PC-3 (cell line): ENCODE measurements around the gene OR5L1. TPM values are rescaled to one million over a fixed set of nuclear protein-coding genes. Genes with fewer than 3 reads are reported as not detected.

Experiments
- ATAC-seq: fragments of 200-7000 bp; cut with Tn5 transposase; 2 replicates; pipeline ENCODE4 v1.9.1; 2020; ENCODE audit warnings: mild to moderate bottlenecking, moderate library complexity
- BruUV-seq: library from RNA; stranded (reverse); fragments of 400-500 nt; replicated peaks from 2 replicates; lab custom pipeline; 2021; lab: Mats Ljungman, UMichigan
- CTCF ChIA-PET: fragments of 300-600 bp; sonication (Branson Sonifier 250); formaldehyde crosslinking; loops from one replicate; lab custom pipeline; 2022; ENCODE audit warnings: antibody characterized with exemption; lab: Charles Lee
- POLR2A ChIA-PET: fragments of 300-600 bp; sonication (Branson Sonifier 250); formaldehyde crosslinking; loops from one replicate; lab custom pipeline; 2022; ENCODE audit warnings: antibody characterized with exemption; ENCODE audit not compliant: unreplicated experiment; lab: Charles Lee
- DNase-seq: peaks from one replicate; pipeline ENCODE4 v3.0.0-alpha.2; 2015
- H2AFZ ChIP-seq: fragments of 300-600 bp; sonication (generic); 2 replicates; pipeline ENCODE4 v1.6.0; 2016; ENCODE audit warnings: antibody characterized with exemption, low read length
- H3F3A ChIP-seq: fragments of 300-600 bp; sonication (generic); one replicate; pipeline ENCODE4 v1.6.0; 2017; ENCODE audit warnings: antibody characterized with exemption, low read length, control low read depth, mild to moderate bottlenecking; ENCODE audit not compliant: unreplicated experiment
- H3K27ac ChIP-seq: fragments of 300-600 bp; sonication (generic); 2 replicates; pipeline ENCODE4 v1.5.1; 2016; ENCODE audit warnings: mild to moderate bottlenecking, low read length
- H3K27me3 ChIP-seq: fragments of 300-600 bp; sonication (generic); 2 replicates; pipeline ENCODE4 v1.6.1; 2016; ENCODE audit warnings: low read length, mixed read lengths
- H3K36me3 ChIP-seq: fragments of 300-600 bp; sonication (generic); 2 replicates; pipeline ENCODE4 v1.6.1; 2016; ENCODE audit warnings: low read depth, mixed run types, low read length, mixed read lengths
- H3K4me1 ChIP-seq: fragments of 300-600 bp; sonication (generic); 2 replicates; pipeline ENCODE4 v1.5.1; 2016; ENCODE audit warnings: low read length; ENCODE audit not compliant: insufficient read depth
- H3K4me2 ChIP-seq: fragments of 300-600 bp; sonication (generic); 2 replicates; pipeline ENCODE4 v1.6.0; 2016; ENCODE audit warnings: low read length
- H3K4me3 ChIP-seq: fragments of 300-600 bp; sonication (generic); 2 replicates; pipeline ENCODE4 v1.5.1; 2016; ENCODE audit warnings: mild to moderate bottlenecking, low read length, mixed read lengths
- H3K79me2 ChIP-seq: fragments of 300-600 bp; sonication (generic); 2 replicates; pipeline ENCODE4 v1.6.1; 2017; ENCODE audit warnings: low read length, mixed read lengths
- H3K9ac ChIP-seq: fragments of 300-600 bp; sonication (generic); 2 replicates; pipeline ENCODE4 v1.6.0; 2016; ENCODE audit warnings: mild to moderate bottlenecking, low read length
- H3K9me2 ChIP-seq: fragments of 300-600 bp; sonication (generic); replicated peaks from 2 replicates; pipeline ENCODE4 v1.6.1; 2016; ENCODE audit warnings: mixed run types, low read length, mixed read lengths
- H3K9me3 ChIP-seq: fragments of 300-600 bp; sonication (generic); 2 replicates; pipeline ENCODE4 v1.6.1; 2016; ENCODE audit warnings: low read length, mixed read lengths
- H4K20me1 ChIP-seq: fragments of 300-600 bp; sonication (generic); 2 replicates; pipeline ENCODE4 v1.6.1; 2016; ENCODE audit warnings: low read length, mixed read lengths
- CTCF ChIP-seq: fragments of 300-600 bp; sonication (generic); conservative IDR thresholded peaks from 2 replicates; pipeline ENCODE4 v1.5.1; 2017; ENCODE audit warnings: antibody characterized with exemption, low read depth, mild to moderate bottlenecking, low read length
- EZH2 ChIP-seq: fragments of 300-600 bp; sonication (generic); IDR thresholded peaks from one replicate; pipeline ENCODE4 v1.6.1; 2017; ENCODE audit warnings: antibody characterized with exemption, mild to moderate bottlenecking, low read length; ENCODE audit not compliant: unreplicated experiment
- EZH2phosphoT487 ChIP-seq: fragments of 300-600 bp; sonication (generic); IDR thresholded peaks from 2 replicates; pipeline ENCODE4 v1.6.1; 2018; ENCODE audit warnings: mild to moderate bottlenecking, antibody characterized with exemption, low read length, borderline replicate concordance
- intact Hi-C: fragments of 100-400 bp; cut with micrococcal nuclease; formaldehyde crosslinking; loops from 2 replicates; pipeline ENCODE4 v1.9.0; 2023
- total RNA-seq: library from RNA; depleted of rRNA; stranded (reverse); fragments of >200 nt; gene quantifications from 2 replicates; pipeline ENCODE4 v1.2.3, GENCODE V29; 2014; rRNA removed

The OR5L1 gene
- total RNA-seq, 1 experiment from 2014 or later, result not detected

GRCh38 chr11:55852141-55852540 is 41.0 kb downstream of the OR5L1 start:
- ATAC-seq (no peak), DNase-seq (no peak)
- Histone ChIP-seq H3K4me3 (no peak overlapping the region), H3K79me2 (no peaks in the 10 kb centered on the region), H3K27me3 (0 out of 2 replicates have a peak, but pooled peaks cover 3% of the 10 kb centered on the region), H3K36me3 (no peaks in the 10 kb centered on the region), H3K27ac (no peak overlapping the region), H3K4me2 (no peak overlapping the region), H3K9me3 (0 out of 2 replicates have a peak, but pooled peaks cover 3% of the 10 kb centered on the region), H3K4me1 (no peaks in the 10 kb centered on the region), H3K9ac (no peak overlapping the region), H4K20me1 (no peaks in the 10 kb centered on the region), H3K9me2 (no peaks in the 10 kb centered on the region), H2AFZ (no peak overlapping the region), H3F3A (no peaks in the 10 kb centered on the region)
- TF ChIP-seq EZH2, result no peak
- TF ChIP-seq EZH2phosphoT487, result no peak
- TF ChIP-seq CTCF, result no peak
- ChIA-PET POLR2A (no interaction called here), CTCF (no interaction called here)
- no TSS peak for BruUV-seq
- intact Hi-C loops, result no loop called here

GRCh38 chr11:55854704-55855103 is 43.5 kb downstream of the OR5L1 start:
- ATAC-seq, result no peak
- Histone ChIP-seq H3K4me2 (no peak overlapping the region), H3K27me3 (0 out of 2 replicates have a peak, but pooled peaks cover 5% of the 10 kb centered on the region), H2AFZ (no peak overlapping the region), H3K4me3 (no peak overlapping the region), H3K27ac (no peak overlapping the region), H3K9ac (no peak overlapping the region), H3K79me2 (no peaks in the 10 kb centered on the region), H3K4me1 (no peaks in the 10 kb centered on the region), H3K9me3 (0 out of 2 replicates have a peak, but pooled peaks cover 3% of the 10 kb centered on the region), H3K9me2 (no peaks in the 10 kb centered on the region), H3K36me3 (no peaks in the 10 kb centered on the region), H3F3A (no peaks in the 10 kb centered on the region), H4K20me1 (no peaks in the 10 kb centered on the region)
- no peak for TF ChIP-seq EZH2phosphoT487
- TF ChIP-seq CTCF, result no peak
- no peak for TF ChIP-seq EZH2
- no TSS peak for BruUV-seq
- DNase-seq, result no peak
- ChIA-PET CTCF (no interaction called here), POLR2A (no interaction called here)
- intact Hi-C loops, result no loop called here

Other genes starting within 250 kb of the OR5L1 start
- gene OR4C16, start 239.2 kb upstream of the OR5L1 start, total RNA-seq, result not detected in 2 replicates
- not detected in 2 replicates for gene OR4C11, start 203.7 kb upstream of the OR5L1 start, total RNA-seq
- not detected in 2 replicates for gene OR4P4, start 176.3 kb upstream of the OR5L1 start, total RNA-seq
- gene OR4S2, start 163.0 kb upstream of the OR5L1 start, total RNA-seq, result not detected in 2 replicates
- gene OR4C6, start 149.2 kb upstream of the OR5L1 start, total RNA-seq, result not detected in 2 replicates
- not detected in 2 replicates for gene OR5D13, start 37.9 kb upstream of the OR5L1 start, total RNA-seq
- not detected in 2 replicates for gene OR5D14, start 15.8 kb upstream of the OR5L1 start, total RNA-seq
- gene OR5D18, start 8.3 kb downstream of the OR5L1 start, total RNA-seq, result not detected in 2 replicates
- not detected in 2 replicates for gene OR5L2, start 15.9 kb downstream of the OR5L1 start, total RNA-seq
- not detected in 2 replicates for gene OR5D16, start 27.4 kb downstream of the OR5L1 start, total RNA-seq
- not detected in 2 replicates for gene TRIM51, start 71.9 kb downstream of the OR5L1 start, total RNA-seq
- not detected in 2 replicates for gene OR5W2, start 103.2 kb downstream of the OR5L1 start, total RNA-seq
- not detected in 2 replicates for gene OR5I1, start 125.0 kb downstream of the OR5L1 start, total RNA-seq
- gene OR10AG1, start 158.6 kb downstream of the OR5L1 start, total RNA-seq, result not detected in 2 replicates
- not detected in 2 replicates for gene OR5F1, start 183.3 kb downstream of the OR5L1 start, total RNA-seq
- gene OR5AS1, start 216.3 kb downstream of the OR5L1 start, total RNA-seq, result not detected in 2 replicates